Naive thymus-derived CD4-positive, alpha-beta T cell (primary cell): ENCODE measurements around the gene CYP26A1. TPM values are rescaled to one million over a fixed set of nuclear protein-coding genes. Genes with fewer than 3 reads are reported as not detected.

Experiments used
- ATAC-seq: fragments of 150-1000 bp; cut with Tn5 transposase; 2 replicates; pipeline ENCODE4 v1.10.0; 2021; ENCODE audit warnings: mild to moderate bottlenecking, moderate library complexity
- CTCF ChIA-PET: fragments of 350-600 bp; sonication (Branson Sonifier 250); formaldehyde crosslinking; loops from one replicate; lab custom pipeline; 2021; ENCODE audit warnings: antibody characterized with exemption; lab: Charles Lee
- POLR2A ChIA-PET: fragments of 350-600 bp; sonication (Branson Sonifier 250); formaldehyde crosslinking; loops from one replicate; lab custom pipeline; 2021; ENCODE audit warnings: antibody characterized with exemption, inconsistent platforms; lab: Charles Lee
- DNase-seq, 9 donors: peaks; one replicate each; pipeline versions ENCODE4 v3.0.0 to v3.0.0-alpha.2; 2020 to 2022; ENCODE audit warnings: mixed read lengths in 1 of 9
- H3K27ac ChIP-seq: one replicate; pipeline ENCODE4 v1.7.0; 2013; ENCODE audit warnings: mild to moderate bottlenecking, low read depth, low read length, moderate library complexity
- H3K27me3 ChIP-seq, 2 donors: one replicate each; pipeline ENCODE4 v1.7.0; 2013; ENCODE audit warnings: low read length in 2 of 2, mild to moderate bottlenecking in 2 of 2, moderate library complexity in 2 of 2; ENCODE audit not compliant: control insufficient read depth in 2 of 2, insufficient read depth in 2 of 2
- H3K36me3 ChIP-seq, 3 experiments: 1 replicate in 2 of 3; 2 replicates in 1 of 3; pipeline ENCODE4 v1.7.0; 2013; ENCODE audit warnings: low read length in 3 of 3, mild to moderate bottlenecking in 3 of 3, moderate library complexity in 1 of 3; ENCODE audit not compliant: insufficient read depth in 3 of 3, control insufficient read depth in 2 of 3
- H3K4me1 ChIP-seq, 2 donors: one replicate each; pipeline ENCODE4 v1.7.0; 2013; ENCODE audit warnings: low read length in 2 of 2, mild to moderate bottlenecking in 2 of 2, moderate library complexity in 1 of 2; ENCODE audit not compliant: control insufficient read depth in 2 of 2, insufficient read depth in 2 of 2
- H3K4me3 ChIP-seq: 2 replicates; pipeline ENCODE4 v1.7.0; 2013; ENCODE audit warnings: mild to moderate bottlenecking, low read length
- H3K9me3 ChIP-seq, 3 experiments: 1 replicate in 2 of 3; 2 replicates in 1 of 3; pipeline ENCODE4 v1.7.0; 2013; ENCODE audit warnings: low read length in 3 of 3; ENCODE audit not compliant: control insufficient read depth in 2 of 3
- H3K27ac Mint-ChIP-seq, 9 donors: one replicate each; pipeline ENCODE4 v1.8.0; 2020 to 2022; ENCODE audit warnings: mixed read lengths in 9 of 9, mild to moderate bottlenecking in 8 of 9, moderate library complexity in 5 of 9, inconsistent platforms in 2 of 9
- H3K27me3 Mint-ChIP-seq, 5 donors: one replicate each; pipeline ENCODE4 v1.8.0; 2021 to 2022; ENCODE audit warnings: mixed read lengths in 5 of 5, mild to moderate bottlenecking in 1 of 5
- H3K36me3 Mint-ChIP-seq, 5 donors: one replicate each; pipeline ENCODE4 v1.8.0; 2020 to 2022; ENCODE audit warnings: mixed read lengths in 5 of 5, mild to moderate bottlenecking in 3 of 5, inconsistent platforms in 1 of 5
- H3K4me1 Mint-ChIP-seq, 7 donors: one replicate each; pipeline ENCODE4 v1.8.0; 2020 to 2022; ENCODE audit warnings: mixed read lengths in 7 of 7, mild to moderate bottlenecking in 3 of 7, inconsistent platforms in 1 of 7
- H3K4me3 Mint-ChIP-seq, 10 donors: one replicate each; pipeline ENCODE4 v1.8.0; 2020 to 2022; ENCODE audit warnings: mild to moderate bottlenecking in 10 of 10, mixed read lengths in 10 of 10, moderate library complexity in 6 of 10, inconsistent platforms in 2 of 10
- H3K9me3 Mint-ChIP-seq, 11 donors: one replicate each; pipeline ENCODE4 v1.8.0; 2020 to 2022; ENCODE audit warnings: mixed read lengths in 11 of 11, mild to moderate bottlenecking in 4 of 11, inconsistent platforms in 1 of 11, moderate library complexity in 1 of 11
- intact Hi-C, 2 donors: fragments of 100-400 bp; cut with micrococcal nuclease; formaldehyde crosslinking; loops; one replicate each; pipeline ENCODE4 v1.15.1; 2023
- polyA plus RNA-seq, 2 donors: library from polyadenylated mRNA; unstranded; fragments of 300-500 nt; fragmentation: Illumina TruSeq; gene quantifications; one replicate each; pipeline ENCODE4 v1.2.3, GENCODE V29; 2021
- total RNA-seq, 6 experiments: library from RNA in 5 of 6; stranded (reverse) in 5 of 6; gene quantifications; 1 replicate in 5 of 6; 2 replicates in 1 of 6; pipeline ENCODE4 v1.2.3 and lab custom pipeline; 2021 to 2026

CYP26A1 gene
- total and polyA plus RNA-seq, 7 experiments from 2014 or later: not detected

GRCh38 chr10:93072713-93073538, 767 bp upstream of the CYP26A1 start:
- DNase-seq (no peak), ATAC-seq (no peak)
- Histone ChIP-seq H3K27me3 (peaks cover 0 to 7% of the 10 kb centered on the region in 2 donors), H3K4me3 (no peak overlapping the region), H3K36me3 (no peaks in the 10 kb centered on the region), H3K27ac (no peak overlapping the region), H3K4me1 (no peaks in the 10 kb centered on the region), H3K9me3 (no peaks in the 10 kb centered on the region)
- H3K4me1 Mint-ChIP-seq: peaks cover 9 to 40% (median 24%) of the 10 kb centered on the region in 7 donors
- peak overlapping the region in 7 of 10 donors; percentile 53 to 81 (median 67) for H3K4me3 Mint-ChIP-seq
- CTCF ChIA-PET: no interaction called here
- H3K36me3 Mint-ChIP-seq: peaks cover 0 to 1% (median 0%) of the 10 kb centered on the region in 5 donors
- H3K27ac Mint-ChIP-seq: no peak overlapping the region
- H3K27me3 Mint-ChIP-seq: peaks cover 62 to 92% (median 70%) of the 10 kb centered on the region in 5 donors
- POLR2A ChIA-PET: no interaction called here
- H3K9me3 Mint-ChIP-seq: peaks cover 0 to 3% (median 0%) of the 10 kb centered on the region in 11 donors
- intact Hi-C loops: loop anchor here in 1 of 2 donors (5.0 kb wide), 2 partner anchors 186 to 381 kb away; no protein-coding TSS in a partner anchor

GRCh38 chr10:93074147-93074596, 479 bp downstream of the CYP26A1 start:
- Mint-ChIP-seq H3K9me3 (peaks cover 0 to 3% (median 0%) of the 10 kb centered on the region in 11 donors), H3K36me3 (peaks cover 0 to 1% (median 0%) of the 10 kb centered on the region in 5 donors), H3K27me3 (peaks cover 58 to 88% (median 65%) of the 10 kb centered on the region in 5 donors), H3K27ac (peak overlapping the region in 1 of 9 donors; percentile 62), H3K4me3 (peak overlapping the region in 9 of 10 donors; percentile 14 to 82 (median 58)), H3K4me1 (peaks cover 9 to 39% (median 19%) of the 10 kb centered on the region in 7 donors)
- POLR2A ChIA-PET: no interaction called here
- DNase-seq (peak in 1 of 9 donors; percentile 28), ATAC-seq (no peak)
- H3K9me3 ChIP-seq: no peaks in the 10 kb centered on the region
- no peak overlapping the region for H3K4me3 ChIP-seq
- intact Hi-C loops: loop anchor here in 1 of 2 donors (5.0 kb wide), 2 partner anchors 187 to 382 kb away; no protein-coding TSS in a partner anchor
- no peaks in the 10 kb centered on the region for H3K4me1 ChIP-seq
- H3K27me3 ChIP-seq: peaks cover 0 to 7% of the 10 kb centered on the region in 2 donors
- CTCF ChIA-PET: no interaction called here
- H3K27ac ChIP-seq: no peak overlapping the region
- no peaks in the 10 kb centered on the region for H3K36me3 ChIP-seq

GRCh38 chr10:93074597-93075368, 1.1 kb downstream of the CYP26A1 start:
- DNase-seq: no peak
- intact Hi-C loops: loop anchor here in 1 of 2 donors (5.0 kb wide), 2 partner anchors 187 to 382 kb away; no protein-coding TSS in a partner anchor
- POLR2A ChIA-PET: no interaction called here
- CTCF ChIA-PET: no interaction called here
- no peak overlapping the region for H3K27ac ChIP-seq
- Mint-ChIP-seq H3K27me3 (peaks cover 60 to 91% (median 68%) of the 10 kb centered on the region in 5 donors), H3K4me1 (peaks cover 9 to 39% (median 19%) of the 10 kb centered on the region in 7 donors), H3K27ac (peak overlapping the region in 1 of 9 donors; percentile 62), H3K4me3 (peak overlapping the region in 9 of 10 donors; percentile 14 to 82 (median 58)), H3K9me3 (peaks cover 0 to 1% (median 0%) of the 10 kb centered on the region in 11 donors), H3K36me3 (peaks cover 0 to 1% (median 0%) of the 10 kb centered on the region in 5 donors)
- no peak overlapping the region for H3K4me3 ChIP-seq
- no peak for ATAC-seq
- no peaks in the 10 kb centered on the region for H3K9me3 ChIP-seq
- H3K36me3 ChIP-seq: no peaks in the 10 kb centered on the region
- H3K27me3 ChIP-seq: peaks cover 0 to 7% of the 10 kb centered on the region in 2 donors
- H3K4me1 ChIP-seq: no peaks in the 10 kb centered on the region

- Histone ChIP-seq H3K27me3 (peaks cover 0 to 3% of the 10 kb centered on the region in 2 donors), H3K27ac (no peak overlapping the region), H3K4me3 (no peak overlapping the region), H3K4me1 (no peaks in the 10 kb centered on the region), H3K36me3 (no peaks in the 10 kb centered on the region), H3K9me3 (no peaks in the 10 kb centered on the region)
- DNase-seq: no peak
- peaks cover 15 to 42% (median 22%) of the 10 kb centered on the region in 7 donors for H3K4me1 Mint-ChIP-seq
- H3K4me3 Mint-ChIP-seq: peak overlapping the region in 4 of 10 donors; percentile 3 to 81 (median 22)
- ChIA-PET CTCF (interaction anchor here (0.5 kb wide), 1 partner anchor 452 kb away, joined by 3 read pairs; no protein-coding TSS in a partner anchor), POLR2A (no interaction called here)
- H3K27me3 Mint-ChIP-seq: peaks cover 59 to 88% (median 67%) of the 10 kb centered on the region in 5 donors
- H3K36me3 Mint-ChIP-seq: peaks cover 0 to 1% (median 0%) of the 10 kb centered on the region in 5 donors
- intact Hi-C loops: no loop called here
- peaks cover 0 to 1% (median 0%) of the 10 kb centered on the region in 11 donors for H3K9me3 Mint-ChIP-seq
- no peak for ATAC-seq
- H3K27ac Mint-ChIP-seq: no peak overlapping the region
These were observed 1.9 kb downstream of the CYP26A1 start for GRCh38 chr10:93075369-93076221.

- ATAC-seq (no peak), DNase-seq (no peak)
- Mint-ChIP-seq H3K27me3 (peaks cover 56 to 84% (median 66%) of the 10 kb centered on the region in 5 donors), H3K4me1 (peaks cover 12 to 32% (median 20%) of the 10 kb centered on the region in 7 donors), H3K9me3 (peaks cover 0 to 1% (median 0%) of the 10 kb centered on the region in 11 donors), H3K4me3 (no peak overlapping the region), H3K27ac (no peak overlapping the region), H3K36me3 (peaks cover 0 to 1% (median 0%) of the 10 kb centered on the region in 5 donors)
- POLR2A ChIA-PET: interaction anchor here (0.6 kb wide), 1 partner anchor 34 kb away, joined by 3 read pairs; no protein-coding TSS in a partner anchor
- intact Hi-C loops: no loop called here
- Histone ChIP-seq H3K36me3 (no peaks in the 10 kb centered on the region), H3K4me3 (no peak overlapping the region), H3K27me3 (no peaks in the 10 kb centered on the region), H3K4me1 (no peaks in the 10 kb centered on the region), H3K27ac (no peak overlapping the region), H3K9me3 (no peaks in the 10 kb centered on the region)
- CTCF ChIA-PET: interaction anchor here (0.6 kb wide), 1 partner anchor 195 kb away, joined by 3 read pairs; no protein-coding TSS in a partner anchor
These were observed 3.2 kb downstream of the CYP26A1 start for GRCh38 chr10:93076871-93077270.
